KOPT-K1 (cell line): ENCODE results near the gene SLCO4C1.

ENCODE experiments used
- H3K27ac ChIP-seq: fragments of 200-600 bp; sonication (generic); 2 replicates; pipeline ENCODE4 v1.5.1; 2016; ENCODE audit warnings: antibody characterized with exemption, mild to moderate bottlenecking, low read depth, low read length; ENCODE audit not compliant: poor library complexity, severe bottlenecking
- H3K36me3 ChIP-seq: fragments of 200-600 bp; sonication (generic); 2 replicates; pipeline ENCODE4 v1.5.1; 2017; ENCODE audit warnings: antibody characterized with exemption, mild to moderate bottlenecking, low read length, moderate library complexity; ENCODE audit not compliant: insufficient read depth
- H3K9me3 ChIP-seq: fragments of 200-600 bp; sonication (generic); 2 replicates; pipeline ENCODE4 v1.5.1; 2017; ENCODE audit warnings: antibody characterized with exemption, low read length, mild to moderate bottlenecking; ENCODE audit not compliant: insufficient read depth, poor library complexity, severe bottlenecking

Gene SLCO4C1

DNA sequence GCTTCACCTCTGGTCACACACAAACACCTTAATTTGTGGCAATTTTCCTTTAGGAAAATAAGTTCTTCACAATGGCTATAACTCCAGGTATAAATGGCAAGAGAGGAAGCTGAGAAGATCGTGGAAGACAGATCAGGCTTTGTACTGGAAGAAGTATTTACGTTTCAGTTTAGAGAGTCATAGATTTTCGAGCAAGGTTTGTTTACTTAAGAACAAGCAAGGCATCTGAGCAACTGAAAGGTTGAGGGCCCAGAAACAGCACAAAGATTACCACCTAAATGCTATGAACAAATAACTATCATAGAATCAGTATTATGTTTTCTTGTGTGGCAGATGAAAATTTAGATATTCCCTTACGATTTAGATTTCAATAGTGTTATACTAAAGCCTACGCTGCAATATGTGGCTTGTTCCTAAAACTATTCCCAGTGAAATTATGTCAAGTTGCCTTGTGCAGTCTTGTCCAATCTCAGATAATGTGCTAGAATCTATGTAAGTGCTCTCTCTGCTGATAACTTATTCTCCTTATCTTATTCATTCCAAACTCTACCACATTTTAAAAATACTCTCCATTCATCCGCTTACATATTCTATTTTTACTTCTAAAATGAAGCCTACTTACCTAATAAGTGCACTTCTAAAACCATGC, 6.7 kb downstream of the SLCO4C1 start:
- H3K36me3 ChIP-seq = no peaks in the 10 kb centered on the region
- no peaks in the 10 kb centered on the region for H3K9me3 ChIP-seq
- no peak overlapping the region for H3K27ac ChIP-seq

DNA sequence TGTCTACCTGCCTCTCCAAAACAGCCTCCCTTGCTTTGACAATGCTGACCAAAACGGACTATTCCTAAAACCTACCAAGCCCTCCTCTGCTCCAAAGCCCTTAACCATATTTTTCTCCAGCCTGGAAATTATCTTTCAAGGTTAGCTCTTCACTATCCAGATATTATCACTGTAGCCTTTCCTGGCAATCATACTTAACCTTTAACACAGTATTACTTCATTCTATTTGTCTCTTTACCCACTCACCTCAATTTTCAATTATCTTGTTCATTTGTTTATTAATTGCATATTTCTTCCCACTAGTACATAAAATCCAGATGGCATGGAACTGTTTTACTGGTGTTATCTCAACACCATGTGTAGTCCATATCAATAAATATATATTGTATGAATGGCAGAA, 7.5 kb downstream of the SLCO4C1 start:
- Histone ChIP-seq H3K27ac (no peak overlapping the region), H3K9me3 (no peaks in the 10 kb centered on the region), H3K36me3 (no peaks in the 10 kb centered on the region)

DNA sequence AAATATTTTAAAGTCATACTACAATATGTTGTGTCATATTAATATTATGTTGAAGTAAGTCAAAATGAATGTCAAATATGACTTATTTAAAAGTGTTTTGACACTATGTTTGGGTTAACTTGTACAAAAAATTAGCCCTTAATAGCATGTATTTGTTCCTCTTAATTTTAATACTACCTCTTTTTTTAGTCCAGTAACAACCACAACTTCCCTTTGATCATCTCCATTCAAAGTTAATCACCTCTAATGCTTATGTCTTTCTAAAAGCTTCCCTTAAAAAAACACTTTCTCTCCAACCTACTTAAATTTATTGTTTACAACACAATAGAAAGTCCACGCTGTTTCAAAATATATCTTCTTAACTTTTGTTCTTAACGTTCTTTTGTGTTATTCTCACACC, 9.6 kb downstream of the SLCO4C1 start:
- Histone ChIP-seq H3K27ac (no peak overlapping the region), H3K9me3 (no peaks in the 10 kb centered on the region), H3K36me3 (no peaks in the 10 kb centered on the region)

DNA sequence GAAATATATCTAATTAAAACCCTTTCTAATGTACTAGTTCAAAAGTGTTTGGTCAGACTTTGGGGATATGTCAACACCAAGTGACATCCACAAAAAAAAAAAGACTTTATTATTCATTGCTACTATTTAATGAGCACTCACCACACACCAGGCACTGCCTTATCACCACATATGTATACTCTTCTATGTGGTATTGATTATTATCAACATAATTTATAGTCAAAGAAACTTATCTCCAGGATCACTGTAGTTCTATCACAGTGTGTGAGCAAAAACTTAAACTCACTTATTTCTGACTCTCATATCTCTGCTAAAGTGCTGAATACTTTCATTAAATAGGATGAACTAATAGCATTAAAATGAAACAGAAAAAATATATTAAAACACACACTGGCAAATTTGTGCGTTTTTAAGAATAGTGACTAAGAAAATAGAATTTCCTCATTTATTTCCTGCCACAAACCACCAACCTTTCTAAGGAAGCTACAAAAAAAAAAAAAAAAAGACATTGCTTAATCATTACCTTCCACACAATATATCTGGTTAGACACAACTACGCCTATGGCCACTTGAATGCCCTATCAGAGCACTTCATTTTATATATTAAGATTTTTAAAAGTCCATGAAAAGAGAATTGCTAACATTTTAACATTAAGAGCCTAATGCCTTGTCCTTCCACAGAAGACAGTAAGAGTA, 12.8 kb downstream of the SLCO4C1 start:
- Histone ChIP-seq H3K9me3 (no peaks in the 10 kb centered on the region), H3K36me3 (no peaks in the 10 kb centered on the region), H3K27ac (no peak overlapping the region)

DNA sequence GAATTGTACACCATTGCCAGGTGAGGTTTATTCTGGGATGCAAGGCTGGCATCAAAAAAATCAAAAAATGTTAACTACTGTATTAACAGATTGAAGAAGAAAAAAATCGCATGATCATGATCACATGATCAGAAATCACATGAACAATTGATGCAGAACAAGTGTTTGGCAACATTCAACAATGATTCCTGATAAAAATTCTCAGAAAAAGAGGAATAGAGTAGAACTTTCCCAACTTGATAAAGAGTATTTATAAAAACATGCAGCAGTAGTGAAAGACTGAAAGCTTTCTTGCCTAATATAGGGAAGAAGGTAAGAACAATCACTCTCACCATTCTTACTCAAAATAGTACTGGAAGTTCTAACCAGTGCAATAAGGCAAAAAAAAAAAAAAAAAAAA, 16.4 kb downstream of the SLCO4C1 start:
- Histone ChIP-seq H3K36me3 (no peaks in the 10 kb centered on the region), H3K9me3 (no peaks in the 10 kb centered on the region), H3K27ac (no peak overlapping the region)

DNA sequence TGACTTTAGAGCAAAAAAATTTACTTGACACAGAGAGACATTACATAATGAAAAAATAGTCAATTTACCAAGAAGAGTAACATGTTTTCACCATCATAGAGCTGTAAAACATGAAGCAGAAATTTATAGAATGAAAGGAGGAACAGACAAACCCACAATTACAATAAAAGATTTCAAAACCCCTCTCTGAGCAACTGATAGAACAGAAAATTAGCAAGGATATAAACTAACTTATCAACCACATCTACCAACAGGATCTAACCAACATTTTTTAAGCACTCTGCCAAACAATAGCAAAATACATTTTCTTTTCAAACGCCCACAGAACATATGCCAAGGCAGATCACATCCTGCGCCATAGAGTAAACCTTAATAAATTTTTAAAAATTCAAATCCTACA, 17.9 kb downstream of the SLCO4C1 start:
- no peak overlapping the region for H3K27ac ChIP-seq
- no peaks in the 10 kb centered on the region for H3K9me3 ChIP-seq
- H3K36me3 ChIP-seq = no peaks in the 10 kb centered on the region

DNA sequence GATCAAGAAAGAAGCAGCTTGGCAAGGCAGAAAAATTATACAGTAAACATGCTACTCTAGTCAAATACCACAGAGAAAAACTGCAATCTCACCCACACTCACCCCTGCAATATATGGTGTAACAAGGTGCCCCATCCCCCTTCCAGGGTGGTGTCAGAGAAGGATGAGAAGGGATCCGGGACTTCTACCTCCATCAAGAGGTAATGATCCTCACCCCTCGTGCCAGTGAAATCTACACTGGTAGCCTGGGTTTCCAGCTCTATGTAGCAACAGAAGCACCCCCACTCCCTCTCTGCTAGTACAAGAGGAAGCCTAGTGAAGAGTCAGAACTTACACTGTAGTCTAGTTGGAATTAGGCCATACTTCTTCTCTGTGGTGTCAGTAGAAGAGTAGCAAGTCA, 18.9 kb downstream of the SLCO4C1 start:
- Histone ChIP-seq H3K36me3 (no peaks in the 10 kb centered on the region), H3K9me3 (no peaks in the 10 kb centered on the region), H3K27ac (no peak overlapping the region)

DNA sequence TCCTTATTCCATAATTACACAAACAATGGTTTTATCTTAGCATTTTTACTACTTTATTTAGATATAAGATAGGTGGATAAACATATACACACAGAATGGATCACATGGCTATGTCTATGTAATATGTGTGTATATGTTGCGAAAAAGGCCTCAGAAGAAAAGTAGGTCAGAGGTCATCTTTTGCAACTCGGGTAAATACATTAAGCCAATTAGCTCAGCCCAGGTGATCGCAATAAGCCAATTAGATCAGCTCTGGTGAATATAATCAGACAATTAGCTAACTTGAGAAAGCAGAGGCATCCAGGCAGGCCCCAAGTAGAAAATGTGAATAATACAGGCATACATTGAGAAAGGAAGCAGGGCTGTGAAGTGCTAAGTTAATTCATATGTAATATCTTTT, 24.3 kb downstream of the SLCO4C1 start:
- Histone ChIP-seq H3K27ac (no peak overlapping the region), H3K9me3 (no peaks in the 10 kb centered on the region), H3K36me3 (no peaks in the 10 kb centered on the region)

DNA sequence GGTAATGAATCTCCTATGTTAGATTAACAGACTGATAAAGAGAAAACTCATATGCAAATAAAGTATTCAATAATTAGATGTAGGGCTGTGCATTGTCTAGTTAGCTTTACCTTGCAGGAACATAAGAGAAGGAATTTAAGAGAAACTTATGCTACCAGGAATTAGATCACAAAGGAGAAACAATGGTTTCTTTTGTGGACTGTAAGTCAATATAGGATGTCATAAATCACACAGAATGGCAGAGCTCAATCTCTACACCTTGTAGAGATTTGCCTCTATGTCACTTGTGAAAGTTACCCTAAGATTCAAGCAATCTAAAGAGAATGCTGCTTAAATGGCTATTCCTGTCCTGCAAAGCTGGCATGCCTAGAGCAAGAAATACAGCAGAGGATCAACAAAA, 26.0 kb downstream of the SLCO4C1 start:
- H3K9me3 ChIP-seq = no peaks in the 10 kb centered on the region
- H3K36me3 ChIP-seq = no peaks in the 10 kb centered on the region
- H3K27ac ChIP-seq = no peak overlapping the region

DNA sequence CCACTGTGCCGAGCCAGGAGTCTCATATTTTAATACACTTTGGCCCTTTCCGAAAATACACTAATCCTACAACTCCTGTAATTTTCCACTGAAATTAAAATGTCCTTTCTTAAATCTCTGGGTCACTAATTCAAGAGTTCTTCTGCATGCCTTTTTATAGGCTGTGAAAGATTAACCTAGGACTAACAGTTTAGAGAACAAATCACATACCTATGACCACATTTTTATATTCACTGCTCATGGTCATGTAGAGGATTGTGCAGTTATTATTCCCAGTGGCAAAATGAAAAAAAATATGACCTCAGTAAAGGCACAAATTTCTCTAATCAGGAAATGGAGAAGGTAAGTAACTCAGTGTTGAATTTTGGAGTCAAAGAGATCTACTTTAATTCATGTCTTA, 33.4 kb downstream of the SLCO4C1 start:
- H3K9me3 ChIP-seq = no peaks in the 10 kb centered on the region
- no peak overlapping the region for H3K27ac ChIP-seq
- H3K36me3 ChIP-seq = no peaks in the 10 kb centered on the region

DNA sequence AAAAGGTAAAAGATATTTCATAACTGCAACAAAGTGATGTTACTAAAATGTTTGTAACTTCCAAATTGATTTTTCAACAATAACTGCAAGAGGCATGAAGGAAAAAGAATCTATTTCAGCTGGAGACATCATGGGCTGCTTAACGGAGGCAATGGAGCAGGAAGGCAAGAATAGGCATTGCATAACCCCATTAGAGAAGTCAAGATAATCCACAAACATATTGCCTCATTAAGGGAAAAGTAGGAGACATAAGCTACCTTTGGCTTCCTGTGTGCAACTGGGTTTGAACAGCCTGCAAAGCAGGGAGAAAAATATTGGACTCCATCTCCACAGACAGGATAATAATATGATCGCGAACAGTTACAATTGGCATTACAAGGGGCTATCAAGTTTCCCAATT, 46.7 kb downstream of the SLCO4C1 start:
- Histone ChIP-seq H3K9me3 (no peaks in the 10 kb centered on the region), H3K27ac (no peak overlapping the region), H3K36me3 (no peaks in the 10 kb centered on the region)

DNA sequence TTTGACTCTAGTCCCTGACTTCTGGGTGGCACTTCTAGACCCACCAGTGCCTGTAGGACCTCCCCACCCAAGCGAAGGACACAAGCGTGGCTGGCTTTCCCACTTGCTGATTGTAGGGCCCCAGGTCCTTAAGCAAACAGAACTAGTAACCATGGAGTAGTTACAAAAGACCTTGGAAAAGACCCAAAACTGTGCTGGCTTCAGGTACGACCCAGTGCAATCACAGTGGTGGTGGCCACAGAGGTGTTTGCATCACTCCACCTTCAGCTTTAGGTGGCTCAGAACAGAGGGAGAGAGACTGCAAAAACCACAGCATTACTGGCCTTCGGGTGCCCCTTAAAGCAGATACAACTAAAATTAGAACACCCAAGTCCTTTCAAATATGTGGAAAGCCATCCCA, 52.9 kb downstream of the SLCO4C1 start:
- H3K36me3 ChIP-seq = no peaks in the 10 kb centered on the region
- H3K9me3 ChIP-seq = no peaks in the 10 kb centered on the region
- no peak overlapping the region for H3K27ac ChIP-seq

DNA sequence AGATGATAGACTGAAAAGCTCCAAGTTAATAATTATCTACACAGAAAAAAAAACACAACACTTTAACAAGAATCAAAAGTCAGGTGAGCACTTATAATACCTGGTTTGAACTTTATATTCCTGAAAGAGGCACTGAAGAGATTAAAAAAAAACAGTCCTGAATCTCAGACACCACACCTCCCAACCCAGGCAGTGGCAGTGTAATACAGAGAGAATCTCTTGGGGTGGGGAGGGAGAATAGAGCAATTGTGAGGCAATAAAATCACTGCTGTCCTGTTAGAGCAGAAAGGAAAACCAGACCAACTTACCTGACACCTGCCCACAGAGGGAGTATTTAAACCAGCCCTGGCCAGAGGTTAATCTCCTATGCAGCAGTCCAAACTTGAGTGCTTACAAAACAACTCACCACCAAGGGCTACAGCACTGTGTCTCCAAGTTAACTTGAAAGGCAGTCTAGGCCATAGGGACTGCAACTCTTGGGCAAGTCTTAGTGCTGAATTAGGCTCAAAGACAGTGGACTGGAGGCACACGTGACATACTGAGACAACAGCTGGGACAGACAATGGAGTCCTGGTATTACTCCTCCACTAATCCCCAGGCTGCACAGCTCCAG, 54.2 kb downstream of the SLCO4C1 start:
- Histone ChIP-seq H3K9me3 (no peaks in the 10 kb centered on the region), H3K36me3 (no peaks in the 10 kb centered on the region), H3K27ac (no peak overlapping the region)

DNA sequence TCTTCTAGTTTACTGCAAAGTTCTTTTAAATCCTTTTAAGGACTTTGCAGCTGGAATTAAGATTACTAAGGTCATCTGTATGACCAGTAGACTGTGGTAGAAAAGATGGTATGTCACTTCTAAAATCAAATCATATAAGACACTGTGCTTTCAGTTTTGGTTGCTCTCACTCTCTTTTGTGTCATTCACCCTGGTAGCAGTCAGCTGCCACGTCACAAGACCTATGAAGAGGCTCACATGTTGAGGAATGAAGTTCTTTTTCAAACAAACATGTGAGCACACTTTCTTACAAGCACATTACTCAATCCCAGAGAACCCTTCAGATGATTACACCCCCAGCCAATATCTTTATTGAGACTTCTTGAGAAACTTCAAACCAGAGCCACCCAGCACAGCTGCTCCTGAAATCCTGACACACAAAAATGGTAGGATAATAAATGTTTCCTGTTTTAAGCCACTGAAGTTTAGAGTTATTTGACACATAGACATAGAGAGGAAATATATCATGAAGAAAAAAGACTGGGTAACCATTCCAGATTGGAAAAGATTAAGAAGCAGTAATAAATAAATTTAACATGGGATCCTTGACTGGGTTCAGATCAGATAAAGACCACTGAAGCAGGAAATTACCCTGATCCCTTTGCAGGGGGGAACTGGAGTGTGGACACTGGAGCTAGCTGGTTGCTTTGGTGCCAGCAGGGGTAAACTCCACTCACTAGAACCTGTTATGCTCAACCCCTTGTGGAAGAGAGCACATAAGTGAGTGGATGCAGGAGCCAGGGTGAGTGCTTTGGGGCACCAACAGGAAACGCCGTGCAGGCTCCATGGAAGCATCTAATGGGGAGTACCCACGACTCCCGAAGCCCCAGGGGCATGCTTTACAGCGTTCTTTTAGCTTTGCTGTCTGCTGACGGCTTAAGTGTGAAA, 64.1 kb downstream of the SLCO4C1 start:
- no peaks in the 10 kb centered on the region for H3K9me3 ChIP-seq
- H3K36me3 ChIP-seq = no peaks in the 10 kb centered on the region
- H3K27ac ChIP-seq = no peak overlapping the region

DNA sequence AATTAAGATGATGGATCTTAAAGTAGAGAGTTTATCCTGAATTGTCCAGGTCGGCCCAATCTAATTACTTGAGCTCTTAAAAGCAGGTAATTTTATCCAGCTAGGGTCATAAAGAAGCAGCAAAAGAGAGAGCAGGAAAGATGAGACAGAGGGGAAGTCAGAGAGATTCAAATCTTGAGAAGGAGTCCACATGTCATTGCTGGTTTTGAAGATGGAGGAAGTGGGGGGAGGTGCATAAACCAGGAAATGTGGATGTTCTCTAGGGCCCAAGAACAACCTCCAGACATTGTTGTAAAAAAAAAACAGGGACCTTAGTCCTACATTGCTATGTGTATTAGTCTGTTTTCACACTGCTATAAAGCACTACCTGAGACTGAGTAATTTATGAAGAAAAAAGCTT, 66.4 kb downstream of the SLCO4C1 start:
- H3K36me3 ChIP-seq = no peaks in the 10 kb centered on the region
- no peak overlapping the region for H3K27ac ChIP-seq
- no peaks in the 10 kb centered on the region for H3K9me3 ChIP-seq
